Endothelial cell (in vitro differentiated cells): ENCODE data around the gene ZNF831. TPM values are rescaled to one million over a fixed set of nuclear protein-coding genes. Genes with fewer than 3 reads are reported as not detected.

ENCODE experiments used
- DNase-seq: peaks from one replicate; pipeline ENCODE4 v3.0.0; 2021; ENCODE audit warnings: low spot score
- H3K27ac Mint-ChIP-seq: one replicate; pipeline ENCODE4 v1.8.0; 2021; ENCODE audit warnings: mixed read lengths, inconsistent platforms; ENCODE audit not compliant: unreplicated experiment
- H3K27me3 Mint-ChIP-seq: one replicate; pipeline ENCODE4 v1.8.0; 2021; ENCODE audit warnings: mild to moderate bottlenecking, moderate library complexity, mixed read lengths, inconsistent platforms; ENCODE audit not compliant: unreplicated experiment
- H3K36me3 Mint-ChIP-seq: one replicate; pipeline ENCODE4 v1.8.0; 2021; ENCODE audit warnings: mild to moderate bottlenecking, low read depth, mixed read lengths, inconsistent platforms; ENCODE audit not compliant: unreplicated experiment
- H3K4me1 Mint-ChIP-seq: one replicate; pipeline ENCODE4 v1.8.0; 2021; ENCODE audit warnings: mild to moderate bottlenecking, mixed read lengths, inconsistent platforms; ENCODE audit not compliant: unreplicated experiment
- H3K4me3 Mint-ChIP-seq: one replicate; pipeline ENCODE4 v1.8.0; 2021; ENCODE audit warnings: mild to moderate bottlenecking, mixed read lengths, inconsistent platforms; ENCODE audit not compliant: unreplicated experiment
- H3K9me3 Mint-ChIP-seq: one replicate; pipeline ENCODE4 v1.8.0; 2021; ENCODE audit warnings: mixed read lengths, inconsistent platforms; ENCODE audit not compliant: unreplicated experiment
- CTCF ChIP-seq: fragments of 200-600 bp; sonication (generic); IDR thresholded peaks from one replicate; pipeline ENCODE4 v1.5.0; 2021; ENCODE audit warnings: antibody characterized with exemption; ENCODE audit not compliant: unreplicated experiment
- total RNA-seq: library from RNA; stranded (reverse); fragmentation: NEBNext Ultra II Directional; extraction: Animal tissue kit (Norgen Biotek cat#: 25700); gene quantifications from one replicate; pipeline ENCODE4 v1.2.1, GENCODE V29; 2021; ENCODE audit not compliant: unreplicated experiment

ZNF831 gene
- total RNA-seq, 1 donor from 2014 or later, result 0.56 TPM

GRCh38 chr20:59139998-59140397, 23.6 kb upstream of the ZNF831 start:
- no peak for TF ChIP-seq CTCF
- Mint-ChIP-seq H3K27ac (no peak overlapping the region), H3K9me3 (peaks cover 8% of the 10 kb centered on the region), H3K4me1 (no peaks in the 10 kb centered on the region), H3K36me3 (peaks cover 5% of the 10 kb centered on the region), H3K4me3 (no peak overlapping the region), H3K27me3 (peaks cover 6% of the 10 kb centered on the region)
- DNase-seq, result no peak

- peak; percentile 38 for DNase-seq
- Mint-ChIP-seq H3K9me3 (no peaks in the 10 kb centered on the region), H3K27me3 (peaks cover 3% of the 10 kb centered on the region), H3K36me3 (no peaks in the 10 kb centered on the region), H3K4me3 (no peak overlapping the region), H3K27ac (no peak overlapping the region), H3K4me1 (peaks cover 3% of the 10 kb centered on the region)
- TF ChIP-seq CTCF, result no peak
Observed at GRCh38 chr20:59141818-59142581, 21.6 kb upstream of the ZNF831 start.

GRCh38 chr20:59143326-59143725, 20.3 kb upstream of the ZNF831 start:
- TF ChIP-seq CTCF, result no peak
- no peaks in the 10 kb centered on the region for H3K9me3 Mint-ChIP-seq
- no peak for DNase-seq
- no peak overlapping the region for H3K4me3 Mint-ChIP-seq
- peaks cover 5% of the 10 kb centered on the region for H3K27me3 Mint-ChIP-seq
- H3K27ac Mint-ChIP-seq, result no peak overlapping the region
- no peaks in the 10 kb centered on the region for H3K36me3 Mint-ChIP-seq
- H3K4me1 Mint-ChIP-seq, result peaks cover 3% of the 10 kb centered on the region

- H3K36me3 Mint-ChIP-seq, result no peaks in the 10 kb centered on the region
- peaks cover 6% of the 10 kb centered on the region for H3K4me1 Mint-ChIP-seq
- H3K27ac Mint-ChIP-seq, result no peak overlapping the region
- no peak overlapping the region for H3K4me3 Mint-ChIP-seq
- DNase-seq, result no peak
- H3K27me3 Mint-ChIP-seq, result peaks cover 5% of the 10 kb centered on the region
- TF ChIP-seq CTCF, result no peak
- H3K9me3 Mint-ChIP-seq, result no peaks in the 10 kb centered on the region
Observed at GRCh38 chr20:59144179-59144830, 19.3 kb upstream of the ZNF831 start.

- H3K4me1 Mint-ChIP-seq, result peaks cover 8% of the 10 kb centered on the region
- H3K9me3 Mint-ChIP-seq, result no peaks in the 10 kb centered on the region
- H3K4me3 Mint-ChIP-seq, result no peak overlapping the region
- DNase-seq, result no peak
- peaks cover 5% of the 10 kb centered on the region for H3K27me3 Mint-ChIP-seq
- no peak for TF ChIP-seq CTCF
- H3K27ac Mint-ChIP-seq, result no peak overlapping the region
- H3K36me3 Mint-ChIP-seq, result no peaks in the 10 kb centered on the region
Observed at GRCh38 chr20:59144831-59145196, 18.8 kb upstream of the ZNF831 start.
